ENCODE measurements around the gene LRRC8D. TPM values are rescaled to one million over a fixed set of nuclear protein-coding genes. Genes with fewer than 3 reads are reported as not detected.

Gene LRRC8D
- total and polyA plus RNA-seq, 2 experiments from 2014 or later, result 23.6 to 48.8 TPM

DNA sequence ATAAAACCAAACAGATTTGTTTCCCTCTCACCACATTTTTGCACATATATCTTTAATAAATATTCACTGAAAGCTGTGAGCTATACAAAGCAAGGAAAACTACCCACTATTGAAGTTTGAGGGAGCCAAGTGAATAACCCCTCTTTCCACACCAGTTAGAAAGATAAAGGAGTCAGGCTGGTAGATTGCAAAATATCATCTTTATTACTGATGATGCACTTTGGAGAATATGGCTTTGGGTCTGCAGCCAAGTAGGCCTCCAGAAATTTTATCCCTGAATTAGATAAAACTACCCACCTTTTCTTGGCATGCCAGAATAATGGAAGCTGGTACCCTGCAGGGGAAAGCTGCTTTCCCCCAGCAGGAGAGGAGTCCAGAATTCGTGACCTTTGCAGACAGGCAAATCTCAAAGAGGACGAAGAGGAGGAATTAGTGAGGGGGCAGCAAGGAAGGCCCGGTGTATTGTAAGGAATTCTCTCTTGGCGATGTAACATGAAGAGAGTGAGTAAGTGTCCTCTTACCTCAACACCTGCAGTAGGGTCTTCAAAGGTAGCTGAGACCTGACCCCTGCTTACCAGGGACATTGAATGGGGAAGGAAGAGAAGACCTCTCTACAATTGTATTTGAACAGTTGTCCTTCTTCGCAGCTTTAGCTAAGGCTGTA lies 84.7 kb downstream of the LRRC8D start:
- H3F3A ChIP-seq (replicated peaks; ENCODE audit: low read depth), result no peaks in the 10 kb centered on the region
- DNase-seq (ENCODE audit: low spot score), result peak; percentile 51
- H3K27ac Mint-ChIP-seq, result peak overlapping the region; percentile 97
- H3K9me3 Mint-ChIP-seq, result no peaks in the 10 kb centered on the region
- H3K27me3 ChIP-seq (ENCODE audit: insufficient read depth), result no peaks in the 10 kb centered on the region
- peak; percentile 43 for ATAC-seq
- no peaks in the 10 kb centered on the region for H3K36me3 ChIP-seq (ENCODE audit: insufficient read depth)
- H3K79me2 ChIP-seq (replicated peaks; ENCODE audit: insufficient read depth), result peaks cover 65% of the 10 kb centered on the region
- peaks cover 15% of the 10 kb centered on the region for H3K27me3 Mint-ChIP-seq (ENCODE audit: insufficient read depth, low read depth, poor library complexity)
- TF ChIP-seq CREB1 (CRISPR knock-in tag; IDR thresholded peaks at IDR 0.05; ENCODE audit: low read depth) (no peak), POLR2AphosphoS5 (IDR thresholded peaks at IDR 0.05; ENCODE audit: low read depth) (no peak), EZH2 (IDR thresholded peaks at IDR 0.05; ENCODE audit: low read depth, unreplicated experiment) (no peak)
- TF ChIP-seq, protein P1, sequence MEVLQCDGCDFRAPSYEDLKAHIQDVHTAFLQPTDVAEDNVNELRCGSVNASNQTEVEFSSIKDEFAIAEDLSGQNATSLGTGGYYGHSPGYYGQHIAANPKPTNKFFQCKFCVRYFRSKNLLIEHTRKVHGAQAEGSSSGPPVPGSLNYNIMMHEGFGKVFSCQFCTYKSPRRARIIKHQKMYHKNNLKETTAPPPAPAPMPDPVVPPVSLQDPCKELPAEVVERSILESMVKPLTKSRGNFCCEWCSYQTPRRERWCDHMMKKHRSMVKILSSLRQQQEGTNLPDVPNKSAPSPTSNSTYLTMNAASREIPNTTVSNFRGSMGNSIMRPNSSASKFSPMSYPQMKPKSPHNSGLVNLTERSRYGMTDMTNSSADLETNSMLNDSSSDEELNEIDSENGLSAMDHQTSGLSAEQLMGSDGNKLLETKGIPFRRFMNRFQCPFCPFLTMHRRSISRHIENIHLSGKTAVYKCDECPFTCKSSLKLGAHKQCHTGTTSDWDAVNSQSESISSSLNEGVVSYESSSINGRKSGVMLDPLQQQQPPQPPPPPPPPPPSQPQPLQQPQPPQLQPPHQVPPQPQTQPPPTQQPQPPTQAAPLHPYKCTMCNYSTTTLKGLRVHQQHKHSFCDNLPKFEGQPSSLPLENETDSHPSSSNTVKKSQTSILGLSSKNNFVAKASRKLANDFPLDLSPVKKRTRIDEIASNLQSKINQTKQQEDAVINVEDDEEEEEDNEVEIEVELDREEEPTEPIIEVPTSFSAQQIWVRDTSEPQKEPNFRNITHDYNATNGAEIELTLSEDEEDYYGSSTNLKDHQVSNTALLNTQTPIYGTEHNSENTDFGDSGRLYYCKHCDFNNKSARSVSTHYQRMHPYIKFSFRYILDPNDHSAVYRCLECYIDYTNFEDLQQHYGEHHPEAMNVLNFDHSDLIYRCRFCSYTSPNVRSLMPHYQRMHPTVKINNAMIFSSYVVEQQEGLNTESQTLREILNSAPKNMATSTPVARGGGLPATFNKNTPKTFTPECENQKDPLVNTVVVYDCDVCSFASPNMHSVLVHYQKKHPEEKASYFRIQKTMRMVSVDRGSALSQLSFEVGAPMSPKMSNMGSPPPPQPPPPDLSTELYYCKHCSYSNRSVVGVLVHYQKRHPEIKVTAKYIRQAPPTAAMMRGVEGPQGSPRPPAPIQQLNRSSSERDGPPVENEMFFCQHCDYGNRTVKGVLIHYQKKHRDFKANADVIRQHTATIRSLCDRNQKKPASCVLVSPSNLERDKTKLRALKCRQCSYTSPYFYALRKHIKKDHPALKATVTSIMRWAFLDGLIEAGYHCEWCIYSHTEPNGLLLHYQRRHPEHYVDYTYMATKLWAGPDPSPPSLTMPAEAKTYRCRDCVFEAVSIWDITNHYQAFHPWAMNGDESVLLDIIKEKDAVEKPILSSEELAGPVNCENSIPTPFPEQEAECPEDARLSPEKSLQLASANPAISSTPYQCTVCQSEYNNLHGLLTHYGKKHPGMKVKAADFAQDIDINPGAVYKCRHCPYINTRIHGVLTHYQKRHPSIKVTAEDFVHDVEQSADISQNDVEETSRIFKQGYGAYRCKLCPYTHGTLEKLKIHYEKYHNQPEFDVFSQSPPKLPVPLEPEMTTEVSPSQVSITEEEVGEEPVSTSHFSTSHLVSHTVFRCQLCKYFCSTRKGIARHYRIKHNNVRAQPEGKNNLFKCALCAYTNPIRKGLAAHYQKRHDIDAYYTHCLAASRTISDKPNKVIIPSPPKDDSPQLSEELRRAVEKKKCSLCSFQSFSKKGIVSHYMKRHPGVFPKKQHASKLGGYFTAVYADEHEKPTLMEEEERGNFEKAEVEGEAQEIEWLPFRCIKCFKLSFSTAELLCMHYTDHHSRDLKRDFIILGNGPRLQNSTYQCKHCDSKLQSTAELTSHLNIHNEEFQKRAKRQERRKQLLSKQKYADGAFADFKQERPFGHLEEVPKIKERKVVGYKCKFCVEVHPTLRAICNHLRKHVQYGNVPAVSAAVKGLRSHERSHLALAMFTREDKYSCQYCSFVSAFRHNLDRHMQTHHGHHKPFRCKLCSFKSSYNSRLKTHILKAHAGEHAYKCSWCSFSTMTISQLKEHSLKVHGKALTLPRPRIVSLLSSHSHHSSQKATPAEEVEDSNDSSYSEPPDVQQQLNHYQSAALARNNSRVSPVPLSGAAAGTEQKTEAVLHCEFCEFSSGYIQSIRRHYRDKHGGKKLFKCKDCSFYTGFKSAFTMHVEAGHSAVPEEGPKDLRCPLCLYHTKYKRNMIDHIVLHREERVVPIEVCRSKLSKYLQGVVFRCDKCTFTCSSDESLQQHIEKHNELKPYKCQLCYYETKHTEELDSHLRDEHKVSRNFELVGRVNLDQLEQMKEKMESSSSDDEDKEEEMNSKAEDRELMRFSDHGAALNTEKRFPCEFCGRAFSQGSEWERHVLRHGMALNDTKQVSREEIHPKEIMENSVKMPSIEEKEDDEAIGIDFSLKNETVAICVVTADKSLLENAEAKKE (CRISPR knock-in tag; IDR thresholded peaks at IDR 0.05), result peak; percentile 33; the same call in 1 of the 2 replicates
- peak overlapping the region; percentile 65; the same call in 1 of the 2 replicates for H3K4me2 ChIP-seq
- H3K4me3 ChIP-seq, result no peak overlapping the region
- peak overlapping the region; percentile 93 for H3K27ac ChIP-seq (ENCODE audit: low read depth)
- H3K4me1 ChIP-seq (ENCODE audit: insufficient read depth), result peaks cover 53% of the 10 kb centered on the region
- no peaks in the 10 kb centered on the region for H4K20me1 ChIP-seq (replicated peaks; ENCODE audit: insufficient read depth)
- no peak overlapping the region for H2AFZ ChIP-seq
- H3K4me3 Mint-ChIP-seq, result peak overlapping the region; percentile 41; the same call in 1 of the 3 replicates
- peaks cover 86% of the 10 kb centered on the region for H3K4me1 Mint-ChIP-seq
- H3K9me2 ChIP-seq (ENCODE audit: insufficient read depth), result no peaks in the 10 kb centered on the region
- H3K36me3 Mint-ChIP-seq (ENCODE audit: low read depth), result peaks cover 13% of the 10 kb centered on the region; the same call in 2 of the 3 replicates

DNA sequence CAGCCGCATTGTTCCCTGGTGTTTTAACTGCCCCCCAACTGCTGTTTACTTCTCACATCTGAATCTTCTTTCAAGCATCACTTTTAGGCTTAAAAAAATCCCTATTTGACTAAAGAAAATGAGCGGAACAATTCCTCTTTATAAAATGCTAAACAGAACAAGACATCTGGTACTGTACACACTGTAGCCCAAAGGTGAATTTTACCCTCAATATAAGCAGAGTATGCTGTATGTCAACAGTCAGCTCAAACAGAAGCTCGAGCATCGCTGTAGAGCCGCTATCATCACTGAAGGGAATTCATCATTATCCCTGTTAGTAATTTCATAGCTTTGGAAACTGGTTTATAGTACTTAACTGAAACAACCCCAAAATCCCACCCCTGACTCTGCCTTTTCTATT lies 85.3 kb downstream of the LRRC8D start:
- peaks cover 59% of the 10 kb centered on the region for H3K79me2 ChIP-seq (replicated peaks; ENCODE audit: insufficient read depth)
- Mint-ChIP-seq H3K9me3 (no peaks in the 10 kb centered on the region), H3K27ac (peak overlapping the region; percentile 97), H3K4me1 (peaks cover 87% of the 10 kb centered on the region), H3K4me3 (no peak overlapping the region), H3K27me3 (ENCODE audit: insufficient read depth, low read depth, poor library complexity) (peaks cover 15% of the 10 kb centered on the region), H3K36me3 (ENCODE audit: low read depth) (peaks cover 13% of the 10 kb centered on the region; the same call in 2 of the 3 replicates)
- H3F3A ChIP-seq (replicated peaks; ENCODE audit: low read depth), result no peaks in the 10 kb centered on the region
- peaks cover 53% of the 10 kb centered on the region for H3K4me1 ChIP-seq (ENCODE audit: insufficient read depth)
- H3K27me3 ChIP-seq (ENCODE audit: insufficient read depth), result no peaks in the 10 kb centered on the region
- peak overlapping the region; percentile 93 for H3K27ac ChIP-seq (ENCODE audit: low read depth)
- H3K9me2 ChIP-seq (ENCODE audit: insufficient read depth), result no peaks in the 10 kb centered on the region
- no peak overlapping the region for H3K4me3 ChIP-seq
- H3K36me3 ChIP-seq (ENCODE audit: insufficient read depth), result no peaks in the 10 kb centered on the region
- peak overlapping the region; percentile 65 for H3K4me2 ChIP-seq
- no peaks in the 10 kb centered on the region for H4K20me1 ChIP-seq (replicated peaks; ENCODE audit: insufficient read depth)
- no peak for DNase-seq (ENCODE audit: low spot score)
- no peak for ATAC-seq
- H2AFZ ChIP-seq, result no peak overlapping the region
- TF ChIP-seq CREB1 (CRISPR knock-in tag; IDR thresholded peaks at IDR 0.05; ENCODE audit: low read depth) (no peak), NANOG (IDR thresholded peaks at IDR 0.05; ENCODE audit: borderline replicate concordance) (no peak)
- TF ChIP-seq, protein P1 (CRISPR knock-in tag; IDR thresholded peaks at IDR 0.05), result no peak
